Endothelial cell of umbilical vein (primary cell): ENCODE data around the gene DDB1. TPM values are rescaled to one million over a fixed set of nuclear protein-coding genes. Genes with fewer than 3 reads are reported as not detected.

Source experiments
- BruUV-seq: library from RNA; stranded (reverse); fragments of 400-500 nt; replicated peaks from 2 replicates; lab custom pipeline; 2021; lab: Mats Ljungman, UMichigan
- CTCF ChIA-PET: fragments of 300-600, 350-600 bp; sonication (Branson Sonifier 250); formaldehyde crosslinking; loops from one replicate; lab custom pipeline; 2021; ENCODE audit warnings: antibody characterized with exemption, inconsistent platforms; lab: Charles Lee
- POLR2A ChIA-PET: fragments of 300-600, 350-600 bp; sonication (Branson Sonifier 250); formaldehyde crosslinking; loops from one replicate; lab custom pipeline; 2021; ENCODE audit warnings: antibody characterized with exemption, inconsistent platforms; lab: Charles Lee
- DNase-seq: peaks from one replicate; pipeline ENCODE4 v3.0.0-alpha.2; 2011; ENCODE audit warnings: low read depth, low spot score
- FAIRE-seq: peaks from 2 replicates; lab custom pipeline; 2011; peaks lifted over from hg19 to GRCh38; lab: Jason Lieb, UNC
- H2AFZ ChIP-seq: 2 replicates; pipeline ENCODE4 v1.6.0; 2012; ENCODE audit warnings: low read depth, low read length, control low read depth, inconsistent platforms
- H3K27ac ChIP-seq: 2 replicates; pipeline ENCODE4 v1.5.1; 2011; ENCODE audit warnings: low read depth, mild to moderate bottlenecking, control low read depth, low read length, moderate library complexity; ENCODE audit not compliant: insufficient read depth
- H3K27me3 ChIP-seq, 2 experiments: 2 replicates each; pipeline versions ENCODE4 v1.6.0 to v1.6.1; 2011; ENCODE audit warnings: low read length in 2 of 2, mixed read lengths in 1 of 2; ENCODE audit not compliant: control insufficient read depth in 2 of 2, insufficient read depth in 2 of 2
- H3K36me3 ChIP-seq, 2 experiments: 2 replicates in 1 of 2; 3 replicates in 1 of 2; pipeline ENCODE4 v1.5.1; 2011; ENCODE audit warnings: low read length in 2 of 2, mild to moderate bottlenecking in 1 of 2, moderate library complexity in 1 of 2; ENCODE audit not compliant: control insufficient read depth in 2 of 2, insufficient read depth in 2 of 2; ENCODE audit errors: extremely low read depth in 1 of 2
- H3K4me1 ChIP-seq: 3 replicates; pipeline ENCODE4 v1.5.1; 2011; ENCODE audit warnings: mild to moderate bottlenecking, low read length; ENCODE audit not compliant: control insufficient read depth, insufficient read depth; ENCODE audit errors: extremely low read depth
- H3K4me2 ChIP-seq: 2 replicates; pipeline ENCODE4 v1.6.1; 2011; ENCODE audit warnings: low read length, control low read depth, mixed read lengths; ENCODE audit not compliant: insufficient read depth
- H3K4me3 ChIP-seq, 3 experiments: fragments of 200-600 bp in 1 of 3; sonication (generic), shearing (Covaris generic) in 1 of 3; replicated peaks in 1 of 3; 2 replicates each; pipeline ENCODE4 v1.5.1; 2011 to 2016; ENCODE audit warnings: control low read depth in 3 of 3, low read length in 3 of 3, mild to moderate bottlenecking in 2 of 3, inconsistent platforms in 1 of 3, low read depth in 1 of 3, moderate library complexity in 1 of 3; ENCODE audit not compliant: insufficient read depth in 1 of 3
- H3K79me2 ChIP-seq: 2 replicates; pipeline ENCODE4 v1.6.0; 2012; ENCODE audit warnings: low read length, inconsistent platforms; ENCODE audit not compliant: control insufficient read depth, insufficient read depth
- H3K9ac ChIP-seq: replicated peaks from 2 replicates; pipeline ENCODE3; 2011; ENCODE audit warnings: low read length, control low read depth; ENCODE audit not compliant: insufficient read depth; ENCODE audit errors: extremely low read depth
- H3K9me1 ChIP-seq: replicated peaks from 3 replicates; pipeline ENCODE4 v1.6.0; 2011; ENCODE audit warnings: mild to moderate bottlenecking, low read length; ENCODE audit not compliant: control insufficient read depth, insufficient read depth; ENCODE audit errors: extremely low read depth
- H3K9me3 ChIP-seq: replicated peaks from 2 replicates; pipeline ENCODE4 v1.5.1; 2012; ENCODE audit warnings: low read length, inconsistent platforms; ENCODE audit not compliant: control insufficient read depth, insufficient read depth
- H4K20me1 ChIP-seq: replicated peaks from 2 replicates; pipeline ENCODE3; 2011; ENCODE audit warnings: mild to moderate bottlenecking, low read length; ENCODE audit not compliant: control insufficient read depth, insufficient read depth; ENCODE audit errors: extremely low read depth
- FOS ChIP-seq: IDR thresholded peaks from 2 replicates; pipeline ENCODE4 v1.6.1; 2011; ENCODE audit warnings: mild to moderate bottlenecking, low read length, moderate library complexity, borderline replicate concordance; ENCODE audit not compliant: insufficient read depth
- GATA2 ChIP-seq: IDR thresholded peaks from 2 replicates; pipeline ENCODE4 v1.7.0; 2011; ENCODE audit warnings: low read depth, mild to moderate bottlenecking, moderate library complexity, mixed read lengths, low read length; ENCODE audit not compliant: insufficient read length, insufficient read depth
- JUN ChIP-seq: IDR thresholded peaks from 2 replicates; pipeline ENCODE4 v1.6.1; 2011; ENCODE audit warnings: borderline replicate concordance, low read depth; ENCODE audit not compliant: insufficient read length, insufficient read depth
- MAX ChIP-seq: IDR thresholded peaks from 2 replicates; pipeline ENCODE4 v1.6.1; 2011; ENCODE audit not compliant: insufficient read depth, insufficient read length
- MYC ChIP-seq: IDR thresholded peaks from one replicate; pipeline ENCODE4 v1.6.1; 2011; ENCODE audit warnings: mild to moderate bottlenecking, low read depth, low read length
- dilution Hi-C: fragments of 300-500 bp; cut with MboI; formaldehyde crosslinking; loops from one replicate; pipeline ENCODE4 v1.15.0; 2019; ENCODE audit warnings: low sequenced_read_pairs; ENCODE audit not compliant: extremely low pct_ligation_motif_present
- intact Hi-C: fragments of 100-400 bp; cut with micrococcal nuclease; formaldehyde crosslinking; loops from one replicate; pipeline ENCODE4 v1.10.0; 2022
- polyA plus RNA-seq, 4 experiments: library from polyadenylated mRNA; depleted of rRNA in 3 of 4; stranded (reverse) in 3 of 4; unstranded in 1 of 4; fragments of >200 nt; gene quantifications; 2 replicates each; pipeline versions ENCODE4 v1.2.1 to v1.2.3, GENCODE V29; 2011 to 2012; ENCODE audit warnings: missing spikeins in 1 of 4
- total RNA-seq: library from RNA; stranded (reverse); gene quantifications from 2 replicates; pipeline ENCODE4 v1.2.3, GENCODE V29; 2021

DDB1 gene
- total and polyA plus RNA-seq, 2 donors (not counting 3 experiments of a cell fraction or from before 2014, with no cell fraction given): 229 to 230 TPM

GRCh38 chr11:61380884-61381283 is 48.0 kb upstream of the DDB1 start:
- H3K4me3 ChIP-seq: no peak overlapping the region
- ChIA-PET POLR2A (no interaction called here), CTCF (interaction anchor here (1.1 kb wide), 1 partner anchor 11 kb away, joined by 4 read pairs; no protein-coding TSS in a partner anchor)
- H3K9ac ChIP-seq: no peak overlapping the region
- intact Hi-C loops (no loop called here), dilution Hi-C loops (no loop called here)
- DNase-seq: no peak
- no peak overlapping the region for H2AFZ ChIP-seq
- no peaks in the 10 kb centered on the region for H4K20me1 ChIP-seq
- TF ChIP-seq FOS: no peak
- TF ChIP-seq JUN: no peak
- no peak for TF ChIP-seq MAX
- H3K36me3 ChIP-seq: no peaks in the 10 kb centered on the region
- no peak overlapping the region for H3K27ac ChIP-seq
- H3K9me1 ChIP-seq: no peaks in the 10 kb centered on the region
- no peaks in the 10 kb centered on the region for H3K79me2 ChIP-seq
- no peaks in the 10 kb centered on the region for H3K9me3 ChIP-seq
- BruUV-seq: no TSS peak
- no peaks in the 10 kb centered on the region for H3K4me1 ChIP-seq
- H3K4me2 ChIP-seq: no peak overlapping the region
- no peak for FAIRE-seq
- H3K27me3 ChIP-seq: no peaks in the 10 kb centered on the region

- no peak overlapping the region for H3K9ac ChIP-seq
- DNase-seq (no peak), FAIRE-seq (no peak)
- no peaks in the 10 kb centered on the region for H3K27me3 ChIP-seq
- dilution Hi-C loops (no loop called here), intact Hi-C loops (no loop called here)
- no peaks in the 10 kb centered on the region for H4K20me1 ChIP-seq
- no peaks in the 10 kb centered on the region for H3K79me2 ChIP-seq
- H3K4me1 ChIP-seq: no peaks in the 10 kb centered on the region
- H2AFZ ChIP-seq: no peak overlapping the region
- BruUV-seq: no TSS peak
- CTCF ChIA-PET: interaction anchor here (2.5 kb wide), 1 partner anchor 43 kb away, joined by 11 read pairs; no protein-coding TSS in a partner anchor
- no peak overlapping the region for H3K4me2 ChIP-seq
- H3K36me3 ChIP-seq: no peaks in the 10 kb centered on the region
- H3K9me3 ChIP-seq: no peaks in the 10 kb centered on the region
- H3K27ac ChIP-seq: no peak overlapping the region
- no peaks in the 10 kb centered on the region for H3K9me1 ChIP-seq
- TF ChIP-seq MYC: no peak
- TF ChIP-seq GATA2: no peak
- no peak for TF ChIP-seq FOS
- POLR2A ChIA-PET: interaction anchor here (1.0 kb wide), 1 partner anchor 18 kb away, joined by 3 read pairs; no protein-coding TSS in a partner anchor
- H3K4me3 ChIP-seq: no peak overlapping the region
These were observed 45.9 kb upstream of the DDB1 start for GRCh38 chr11:61378713-61379313.
